NT2/D1 (cell line): ENCODE results near the gene CAMK4.

ENCODE experiments used
- SUZ12 ChIP-seq: IDR thresholded peaks from 2 replicates; pipeline ENCODE4 v1.6.1; 2011; ENCODE audit not compliant: insufficient read length, insufficient read depth; ENCODE audit errors: extremely low read depth
- YY1 ChIP-seq: IDR thresholded peaks from 2 replicates; pipeline ENCODE4 v1.6.1; 2011; ENCODE audit not compliant: insufficient read length, insufficient read depth
- ZNF274 ChIP-seq: IDR thresholded peaks from 2 replicates; pipeline ENCODE4 v1.6.1; 2011; ENCODE audit warnings: mild to moderate bottlenecking, low read depth, low read length

- TF ChIP-seq YY1 (no peak), ZNF274 (no peak), SUZ12 (no peak)
Observed at GRCh38 chr5:111211341-111211740, 12.8 kb upstream of the CAMK4 start.
